ENCODE data around the gene CLEC16A. TPM values are rescaled to one million over a fixed set of nuclear protein-coding genes. Genes with fewer than 3 reads are reported as not detected.

CLEC16A gene
- total and polyA plus RNA-seq, 9 of the 15 experiments (the other 6 are each of a cell fraction or from before 2014, with no cell fraction given), result 1.00 to 22.3 (median 10.0) TPM

GRCh38 chr16:10972108-10972818 is 27.9 kb downstream of the CLEC16A start (continued):
- peak; percentile 43 for TF ChIP-seq MYC (IDR thresholded peaks at IDR 0.05; ENCODE audit: low read depth, low read length)
- no peak for TF ChIP-seq MYC (CRISPR knock-in tag; IDR thresholded peaks at IDR 0.05; ENCODE audit: borderline replicate concordance, low read depth)
- TF ChIP-seq NCOA4 (IDR thresholded peaks at IDR 0.05; ENCODE audit: partially characterized antibody), result peak; percentile 47
- peak; percentile 15; the same call in 1 of the 2 replicates for TF ChIP-seq TFE3 (CRISPR knock-in tag; IDR thresholded peaks at IDR 0.05)
- TF ChIP-seq ZNF318 (IDR thresholded peaks at IDR 0.05; ENCODE audit: borderline replicate concordance in 1 of 2, low read depth in 1 of 2), result no peak
- peak; percentile 96 for TF ChIP-seq CC2D1A (IDR thresholded peaks at IDR 0.05)
- no peak for TF ChIP-seq POLR2A (conservative IDR thresholded peaks at IDR 0.05)
- TF ChIP-seq TAF15 (IDR thresholded peaks at IDR 0.05; ENCODE audit: low read depth, low read length), result no peak
- TF ChIP-seq TFAP4 (CRISPR knock-in tag; IDR thresholded peaks at IDR 0.05; ENCODE audit: borderline replicate concordance), result peak; percentile 82
- TF ChIP-seq RAD21 (CRISPR knock-in tag; conservative IDR thresholded peaks at IDR 0.05 in 1 of 2, IDR thresholded peaks at IDR 0.05 in 1 of 2), result peak in 1 of 2 experiments; percentile 56; a peak in 3 of 4 replicates
- TF ChIP-seq GTF2E2 (tag; IDR thresholded peaks at IDR 0.05), result no peak; the same call in 1 of the 2 replicates
- 0 out of 2 replicates have a peak, but pooled peaks have one; percentile 44 for TF ChIP-seq MXI1 (IDR thresholded peaks at IDR 0.05; ENCODE audit: low read depth, low read length)
- TF ChIP-seq MYNN (IDR thresholded peaks at IDR 0.05), result peak; percentile 92
- TF ChIP-seq MYNN (CRISPR knock-in tag; IDR thresholded peaks at IDR 0.05), result no peak
- peak; percentile 95 for TF ChIP-seq BHLHE40 (IDR thresholded peaks at IDR 0.05; ENCODE audit: low read length)
- no peak for TF ChIP-seq POLR2G (IDR thresholded peaks at IDR 0.05; ENCODE audit: low read depth, low read length)
- no peak for TF ChIP-seq ZSCAN29 (IDR thresholded peaks at IDR 0.05)
- no peak for TF ChIP-seq RFX1 (IDR thresholded peaks at IDR 0.05)
- peak; percentile 72 for TF ChIP-seq ZNF583 (CRISPR knock-in tag; IDR thresholded peaks at IDR 0.05)

Data from K562 (cell line).